HL-60 (cell line): ENCODE measurements around the gene C14orf180.

Experiments
- DNase-seq, 2 experiments: peaks; one replicate each; pipeline ENCODE4 v3.0.0-alpha.2; 2010 to 2020; ENCODE audit warnings: low read depth in 1 of 2, low spot score in 1 of 2
- H3K27ac ChIP-seq: fragments of 250-450 bp; sonication (Bioruptor Pico); replicated peaks from 2 replicates; pipeline ENCODE4 v1.5.1; 2020; ENCODE audit warnings: mild to moderate bottlenecking, moderate library complexity
- H3K27me3 ChIP-seq: fragments of 250-450 bp; sonication (Bioruptor Pico); 2 replicates; pipeline ENCODE4 v1.5.1; 2021; ENCODE audit warnings: mild to moderate bottlenecking, moderate library complexity; ENCODE audit not compliant: insufficient read depth, poor library complexity, severe bottlenecking
- H3K4me3 ChIP-seq: replicated peaks from 2 replicates; pipeline ENCODE4 v1.5.1; 2011; ENCODE audit warnings: mild to moderate bottlenecking, control low read depth, low read length; ENCODE audit not compliant: insufficient read depth
- GABPA ChIP-seq: IDR thresholded peaks from 2 replicates; pipeline ENCODE4 v1.6.1; 2012; ENCODE audit warnings: low read depth
- POLR2AphosphoS5 ChIP-seq: IDR thresholded peaks from 2 replicates; pipeline ENCODE4 v1.6.1; 2012; ENCODE audit warnings: low read depth
- SPI1 ChIP-seq: IDR thresholded peaks from 2 replicates; pipeline ENCODE4 v1.6.1; 2012; ENCODE audit warnings: low read depth, mild to moderate bottlenecking, borderline replicate concordance
- TF ChIP-seq, protein P1 (sequence below): IDR thresholded peaks from one replicate; pipeline ENCODE4 v1.5.1; 2011; ENCODE audit warnings: low read length, control low read depth, inconsistent platforms; ENCODE audit not compliant: insufficient read depth
- TF ChIP-seq, protein P2 (sequence below): IDR thresholded peaks from 2 replicates; pipeline ENCODE4 v1.6.1; 2012; ENCODE audit warnings: low read depth; ENCODE audit not compliant: insufficient replicate concordance

The C14orf180 gene

DNA sequence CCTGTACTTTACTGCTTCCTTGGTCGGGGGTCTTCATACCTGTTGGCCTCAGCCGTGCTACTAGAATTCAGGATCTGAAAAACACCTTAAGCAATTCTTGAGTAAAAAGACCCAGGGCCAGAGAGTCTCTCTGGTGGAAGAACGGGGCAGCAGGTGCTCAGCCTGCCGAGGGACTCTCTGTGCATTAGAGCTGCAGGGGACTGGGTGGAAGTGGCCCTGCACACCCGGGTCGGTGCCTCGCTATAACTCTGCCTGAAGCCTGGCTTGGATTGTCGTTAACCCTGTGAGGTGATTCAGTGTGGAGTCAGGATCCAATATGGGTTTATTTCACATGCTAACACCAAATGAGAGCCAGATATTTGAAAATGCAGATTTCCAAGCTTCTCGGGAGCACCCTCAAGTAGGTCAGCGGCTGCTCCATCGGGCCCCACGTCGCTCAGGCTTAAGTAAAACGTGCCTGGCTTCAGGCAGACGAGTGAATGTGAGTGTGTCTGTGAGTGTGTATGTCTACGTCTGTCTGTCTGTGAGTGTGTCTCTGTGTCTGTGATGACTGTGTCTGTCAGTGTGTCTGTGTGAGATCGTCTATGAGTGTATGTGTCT lies 35.1 kb upstream of the C14orf180 start:
- H3K27ac ChIP-seq: no peak overlapping the region
- TF ChIP-seq POLR2AphosphoS5 (no peak), GABPA (no peak), SPI1 (no peak)
- TF ChIP-seq, protein P1, sequence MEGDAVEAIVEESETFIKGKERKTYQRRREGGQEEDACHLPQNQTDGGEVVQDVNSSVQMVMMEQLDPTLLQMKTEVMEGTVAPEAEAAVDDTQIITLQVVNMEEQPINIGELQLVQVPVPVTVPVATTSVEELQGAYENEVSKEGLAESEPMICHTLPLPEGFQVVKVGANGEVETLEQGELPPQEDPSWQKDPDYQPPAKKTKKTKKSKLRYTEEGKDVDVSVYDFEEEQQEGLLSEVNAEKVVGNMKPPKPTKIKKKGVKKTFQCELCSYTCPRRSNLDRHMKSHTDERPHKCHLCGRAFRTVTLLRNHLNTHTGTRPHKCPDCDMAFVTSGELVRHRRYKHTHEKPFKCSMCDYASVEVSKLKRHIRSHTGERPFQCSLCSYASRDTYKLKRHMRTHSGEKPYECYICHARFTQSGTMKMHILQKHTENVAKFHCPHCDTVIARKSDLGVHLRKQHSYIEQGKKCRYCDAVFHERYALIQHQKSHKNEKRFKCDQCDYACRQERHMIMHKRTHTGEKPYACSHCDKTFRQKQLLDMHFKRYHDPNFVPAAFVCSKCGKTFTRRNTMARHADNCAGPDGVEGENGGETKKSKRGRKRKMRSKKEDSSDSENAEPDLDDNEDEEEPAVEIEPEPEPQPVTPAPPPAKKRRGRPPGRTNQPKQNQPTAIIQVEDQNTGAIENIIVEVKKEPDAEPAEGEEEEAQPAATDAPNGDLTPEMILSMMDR: no peak
- TF ChIP-seq, protein P2, sequence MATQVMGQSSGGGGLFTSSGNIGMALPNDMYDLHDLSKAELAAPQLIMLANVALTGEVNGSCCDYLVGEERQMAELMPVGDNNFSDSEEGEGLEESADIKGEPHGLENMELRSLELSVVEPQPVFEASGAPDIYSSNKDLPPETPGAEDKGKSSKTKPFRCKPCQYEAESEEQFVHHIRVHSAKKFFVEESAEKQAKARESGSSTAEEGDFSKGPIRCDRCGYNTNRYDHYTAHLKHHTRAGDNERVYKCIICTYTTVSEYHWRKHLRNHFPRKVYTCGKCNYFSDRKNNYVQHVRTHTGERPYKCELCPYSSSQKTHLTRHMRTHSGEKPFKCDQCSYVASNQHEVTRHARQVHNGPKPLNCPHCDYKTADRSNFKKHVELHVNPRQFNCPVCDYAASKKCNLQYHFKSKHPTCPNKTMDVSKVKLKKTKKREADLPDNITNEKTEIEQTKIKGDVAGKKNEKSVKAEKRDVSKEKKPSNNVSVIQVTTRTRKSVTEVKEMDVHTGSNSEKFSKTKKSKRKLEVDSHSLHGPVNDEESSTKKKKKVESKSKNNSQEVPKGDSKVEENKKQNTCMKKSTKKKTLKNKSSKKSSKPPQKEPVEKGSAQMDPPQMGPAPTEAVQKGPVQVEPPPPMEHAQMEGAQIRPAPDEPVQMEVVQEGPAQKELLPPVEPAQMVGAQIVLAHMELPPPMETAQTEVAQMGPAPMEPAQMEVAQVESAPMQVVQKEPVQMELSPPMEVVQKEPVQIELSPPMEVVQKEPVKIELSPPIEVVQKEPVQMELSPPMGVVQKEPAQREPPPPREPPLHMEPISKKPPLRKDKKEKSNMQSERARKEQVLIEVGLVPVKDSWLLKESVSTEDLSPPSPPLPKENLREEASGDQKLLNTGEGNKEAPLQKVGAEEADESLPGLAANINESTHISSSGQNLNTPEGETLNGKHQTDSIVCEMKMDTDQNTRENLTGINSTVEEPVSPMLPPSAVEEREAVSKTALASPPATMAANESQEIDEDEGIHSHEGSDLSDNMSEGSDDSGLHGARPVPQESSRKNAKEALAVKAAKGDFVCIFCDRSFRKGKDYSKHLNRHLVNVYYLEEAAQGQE: no peak
- no peak for DNase-seq
- peaks cover 4% of the 10 kb centered on the region for H3K27me3 ChIP-seq
- H3K4me3 ChIP-seq: no peak overlapping the region

DNA sequence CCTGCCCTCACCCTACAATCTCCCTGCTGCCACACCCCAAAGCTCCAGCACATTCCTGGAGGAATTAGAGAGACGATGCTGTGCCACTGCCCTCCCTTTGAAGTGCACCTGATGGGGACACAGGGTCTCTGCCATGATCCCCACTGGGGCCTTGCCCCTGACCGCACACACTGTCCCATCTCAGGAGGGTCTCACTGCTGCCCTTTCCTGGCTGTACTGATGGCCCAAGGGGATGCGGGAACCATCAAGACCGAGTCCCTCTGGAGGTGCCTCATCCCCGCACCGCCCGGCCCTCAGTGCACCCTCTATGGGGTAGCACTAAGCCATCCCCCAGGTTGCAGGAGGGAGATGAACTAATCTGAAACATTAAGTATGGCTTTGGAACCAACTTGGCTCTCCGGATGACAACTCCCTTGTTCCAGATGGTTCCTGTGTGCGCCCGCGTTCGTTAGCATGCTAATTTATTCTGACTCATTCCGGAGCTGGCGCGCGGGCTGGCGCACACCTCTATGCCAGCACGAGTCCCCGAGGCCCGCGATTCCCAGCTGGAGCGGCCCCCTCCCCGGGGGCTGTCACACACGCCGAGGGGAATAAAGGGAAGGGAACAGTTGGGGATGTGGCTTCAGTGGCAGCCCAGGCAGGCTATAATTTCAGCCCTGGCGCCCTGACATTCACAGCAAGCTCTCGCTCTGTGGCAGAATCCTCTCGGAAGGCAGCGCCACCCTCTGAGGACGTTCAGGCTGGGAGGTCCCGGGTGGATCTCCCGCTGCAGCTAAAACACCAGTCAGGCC lies 34.2 kb upstream of the C14orf180 start:
- Histone ChIP-seq H3K27me3 (peaks cover 4% of the 10 kb centered on the region), H3K4me3 (no peak overlapping the region), H3K27ac (no peak overlapping the region)
- TF ChIP-seq SPI1 (no peak), GABPA (no peak)
- no peak for DNase-seq

DNA sequence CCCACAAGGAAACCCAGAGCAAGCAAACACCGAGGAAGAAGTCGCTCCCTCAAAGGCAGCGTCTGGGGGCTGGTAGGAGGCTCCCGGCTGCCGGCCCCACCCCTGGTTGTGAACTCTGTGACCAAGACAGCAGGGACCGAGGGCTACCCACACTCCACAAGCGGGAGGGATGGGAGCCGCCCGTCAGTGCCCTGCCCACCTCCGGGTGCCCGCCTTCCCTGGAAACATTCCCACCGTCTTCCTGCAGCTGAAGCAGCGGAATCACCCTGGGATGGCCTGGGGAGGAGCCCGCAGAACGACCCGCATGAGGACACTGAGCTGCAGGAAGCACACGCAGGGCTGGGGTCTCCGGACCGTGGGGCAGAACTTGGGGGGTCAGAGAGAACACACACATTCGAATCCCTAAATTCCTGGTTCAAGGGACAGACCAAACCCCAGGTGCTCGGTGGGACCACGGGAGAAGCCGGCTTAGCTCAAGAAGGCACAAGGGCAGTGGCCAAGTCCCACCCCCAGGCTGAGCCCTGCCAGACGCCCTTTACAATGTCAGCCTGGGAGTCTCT lies 33.5 kb upstream of the C14orf180 start:
- DNase-seq: no peak
- H3K27ac ChIP-seq: no peak overlapping the region
- TF ChIP-seq, protein P1: no peak
- TF ChIP-seq SPI1 (no peak), GABPA (no peak), POLR2AphosphoS5 (no peak)
- TF ChIP-seq, protein P2: no peak
- peaks cover 4% of the 10 kb centered on the region for H3K27me3 ChIP-seq
- no peak overlapping the region for H3K4me3 ChIP-seq

DNA sequence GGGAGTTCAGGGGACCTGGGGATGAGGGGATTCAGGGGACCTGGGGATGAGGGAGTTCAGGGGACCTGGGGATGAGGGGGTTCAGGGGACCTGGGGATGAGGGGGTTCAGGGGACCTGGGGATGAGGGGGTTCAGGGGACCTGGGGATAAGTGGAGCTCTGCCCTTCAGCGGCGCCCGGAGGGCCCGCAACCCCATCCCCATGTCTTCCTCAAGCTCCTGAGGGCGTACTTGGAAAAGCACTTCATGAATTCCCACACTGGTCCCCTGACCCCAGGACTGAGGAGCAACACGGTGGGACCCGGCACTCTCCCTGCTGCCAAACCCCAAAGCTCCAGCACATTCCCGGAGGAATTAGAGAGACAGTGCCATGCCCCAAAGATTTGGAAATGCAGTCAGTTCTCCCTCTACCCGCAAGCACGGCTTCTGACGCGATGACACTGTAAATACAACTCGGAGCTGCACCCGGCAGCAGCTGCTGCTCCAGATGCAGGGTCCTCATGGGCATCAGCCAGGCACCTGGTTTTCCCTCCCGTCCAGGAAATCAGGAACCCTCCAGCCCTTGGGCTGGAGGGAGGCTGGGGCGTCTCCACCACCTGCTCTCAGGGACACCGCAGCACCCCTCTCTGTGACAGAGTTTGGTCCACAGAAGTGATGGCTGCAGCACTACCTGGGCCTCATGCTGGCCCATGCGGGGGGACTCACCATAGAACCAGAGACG lies 32.8 kb upstream of the C14orf180 start:
- Histone ChIP-seq H3K27me3 (peaks cover 4% of the 10 kb centered on the region), H3K4me3 (no peak overlapping the region), H3K27ac (no peak overlapping the region)
- DNase-seq: no peak
- TF ChIP-seq, protein P1: no peak
